Left renal pelvis (tissue), 4 donors: ENCODE results near the gene PLEKHG2. TPM values are rescaled to one million over a fixed set of nuclear protein-coding genes. Genes with fewer than 3 reads are reported as not detected.
A peak's percentile ranks its signal among the peaks of the same experiment; 100 is the strongest.
"Not testable (repeated sequence)": the region's sequence is repeated elsewhere in the genome, so short reads cannot be mapped to it uniquely, and the experiment has no call there.

ENCODE experiments used
- DNase-seq, 4 donors: peaks; one replicate each; pipeline ENCODE4 v3.0.0-alpha.2; 2013; ENCODE audit warnings: low read depth in 4 of 4, low spot score in 3 of 4
- polyA plus RNA-seq, 4 donors: library from polyadenylated mRNA; unstranded; fragments of 120-200 nt; gene quantifications; one replicate each; pipeline ENCODE4 v1.2.1, GENCODE V29; 2013; ENCODE audit not compliant: insufficient read length in 4 of 4

Gene PLEKHG2, protein sequence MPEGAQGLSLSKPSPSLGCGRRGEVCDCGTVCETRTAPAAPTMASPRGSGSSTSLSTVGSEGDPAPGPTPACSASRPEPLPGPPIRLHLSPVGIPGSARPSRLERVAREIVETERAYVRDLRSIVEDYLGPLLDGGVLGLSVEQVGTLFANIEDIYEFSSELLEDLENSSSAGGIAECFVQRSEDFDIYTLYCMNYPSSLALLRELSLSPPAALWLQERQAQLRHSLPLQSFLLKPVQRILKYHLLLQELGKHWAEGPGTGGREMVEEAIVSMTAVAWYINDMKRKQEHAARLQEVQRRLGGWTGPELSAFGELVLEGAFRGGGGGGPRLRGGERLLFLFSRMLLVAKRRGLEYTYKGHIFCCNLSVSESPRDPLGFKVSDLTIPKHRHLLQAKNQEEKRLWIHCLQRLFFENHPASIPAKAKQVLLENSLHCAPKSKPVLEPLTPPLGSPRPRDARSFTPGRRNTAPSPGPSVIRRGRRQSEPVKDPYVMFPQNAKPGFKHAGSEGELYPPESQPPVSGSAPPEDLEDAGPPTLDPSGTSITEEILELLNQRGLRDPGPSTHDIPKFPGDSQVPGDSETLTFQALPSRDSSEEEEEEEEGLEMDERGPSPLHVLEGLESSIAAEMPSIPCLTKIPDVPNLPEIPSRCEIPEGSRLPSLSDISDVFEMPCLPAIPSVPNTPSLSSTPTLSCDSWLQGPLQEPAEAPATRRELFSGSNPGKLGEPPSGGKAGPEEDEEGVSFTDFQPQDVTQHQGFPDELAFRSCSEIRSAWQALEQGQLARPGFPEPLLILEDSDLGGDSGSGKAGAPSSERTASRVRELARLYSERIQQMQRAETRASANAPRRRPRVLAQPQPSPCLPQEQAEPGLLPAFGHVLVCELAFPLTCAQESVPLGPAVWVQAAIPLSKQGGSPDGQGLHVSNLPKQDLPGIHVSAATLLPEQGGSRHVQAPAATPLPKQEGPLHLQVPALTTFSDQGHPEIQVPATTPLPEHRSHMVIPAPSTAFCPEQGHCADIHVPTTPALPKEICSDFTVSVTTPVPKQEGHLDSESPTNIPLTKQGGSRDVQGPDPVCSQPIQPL (N-terminal part only)
- 100 to 1,000 TPM in 1 of 4 donors, 10 to 100 TPM in 3; 67.3 to 130 (median 90.1) TPM for polyA plus RNA-seq

DNA sequence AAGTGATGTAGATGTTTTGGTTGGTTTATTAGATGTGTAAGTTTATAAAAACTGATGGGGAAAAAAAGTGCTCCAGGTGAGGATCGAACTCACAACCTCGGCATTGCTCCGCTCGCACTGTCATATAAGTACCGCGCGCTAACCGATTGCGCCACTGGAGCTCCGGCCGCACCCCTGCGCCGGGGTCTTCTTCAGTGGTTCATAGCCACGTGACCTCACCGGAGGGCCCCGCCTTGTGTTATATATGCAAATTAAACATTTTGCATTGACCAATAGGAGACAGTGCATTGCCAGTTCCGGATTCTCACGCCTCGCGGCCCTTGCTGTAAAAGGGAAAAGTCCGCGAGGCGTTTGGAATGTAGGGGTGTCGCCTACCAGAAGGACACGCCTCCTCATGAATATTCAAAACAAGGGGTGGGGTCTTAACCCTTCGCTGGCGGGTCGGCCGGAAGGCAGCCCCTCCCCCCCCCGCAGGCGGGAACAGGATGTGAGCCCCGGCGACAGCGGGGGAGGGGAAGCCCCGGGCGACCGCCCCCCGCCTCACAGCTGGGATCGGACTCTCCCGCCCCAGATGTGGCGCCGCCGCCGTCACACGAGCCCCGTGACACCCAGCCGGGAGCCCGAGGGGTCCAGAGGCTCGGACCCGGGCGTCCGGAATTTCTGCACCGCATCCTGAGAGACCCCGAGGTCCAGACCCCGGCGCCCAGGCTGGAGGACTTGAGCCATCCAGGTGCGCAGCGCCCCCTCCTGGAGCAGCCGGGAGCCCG, at the start of gene PLEKHG2:
PLEKHG2 (plus strand) TSS at position 570 of the 767 bp plus-strand sequence. CDS start 1,418 bp downstream, outside the sequence.
- peak; percentile 97 to 99 (median 98) for DNase-seq

DNA sequence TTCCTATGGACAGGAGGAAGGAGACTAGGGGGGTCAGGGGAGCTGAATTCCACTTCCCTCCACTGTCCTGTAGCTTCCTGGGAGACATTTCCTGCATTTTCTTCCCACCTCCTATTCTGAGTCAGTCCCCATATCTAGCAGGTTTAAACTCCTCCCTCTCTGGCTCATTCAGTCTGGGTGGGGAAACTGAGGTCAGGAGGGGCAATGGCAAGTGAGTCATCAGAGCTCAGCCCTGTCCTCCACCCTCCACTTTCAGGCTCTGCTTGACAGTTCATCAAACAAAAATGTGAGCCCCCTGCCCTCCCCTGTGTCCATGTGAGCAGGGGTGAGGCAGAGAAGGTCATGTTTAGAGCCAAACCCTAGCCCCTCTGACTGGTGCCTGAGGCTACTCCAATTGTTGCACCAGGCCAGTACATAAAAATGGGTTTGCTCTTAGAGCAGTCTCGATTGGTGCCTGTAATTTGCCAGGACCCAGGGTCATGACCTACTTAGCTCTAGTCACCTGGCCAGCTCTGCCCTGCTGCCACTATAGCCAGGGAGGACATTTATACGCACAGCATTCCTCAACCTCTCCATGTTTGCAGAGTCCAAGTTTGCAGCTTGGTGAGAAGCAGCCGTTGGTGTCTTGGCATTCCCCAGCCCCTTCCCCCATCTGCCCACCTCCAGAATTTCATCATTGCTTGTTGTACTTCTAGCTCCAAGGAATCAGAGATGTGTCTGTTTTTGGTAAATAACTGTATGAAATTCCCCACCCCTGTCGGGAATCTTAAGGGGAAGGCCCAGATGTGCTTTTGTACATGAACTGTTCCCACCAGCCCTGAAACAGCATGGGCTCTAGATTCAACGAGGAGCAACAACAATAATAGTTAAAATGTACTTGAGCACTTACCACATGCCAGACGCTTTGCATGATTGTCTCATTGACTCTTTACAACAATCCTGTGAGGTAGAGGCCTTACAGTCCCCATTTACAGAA, 49.5 kb upstream of the PLEKHG2 start:
- DNase-seq = no peak

DNA sequence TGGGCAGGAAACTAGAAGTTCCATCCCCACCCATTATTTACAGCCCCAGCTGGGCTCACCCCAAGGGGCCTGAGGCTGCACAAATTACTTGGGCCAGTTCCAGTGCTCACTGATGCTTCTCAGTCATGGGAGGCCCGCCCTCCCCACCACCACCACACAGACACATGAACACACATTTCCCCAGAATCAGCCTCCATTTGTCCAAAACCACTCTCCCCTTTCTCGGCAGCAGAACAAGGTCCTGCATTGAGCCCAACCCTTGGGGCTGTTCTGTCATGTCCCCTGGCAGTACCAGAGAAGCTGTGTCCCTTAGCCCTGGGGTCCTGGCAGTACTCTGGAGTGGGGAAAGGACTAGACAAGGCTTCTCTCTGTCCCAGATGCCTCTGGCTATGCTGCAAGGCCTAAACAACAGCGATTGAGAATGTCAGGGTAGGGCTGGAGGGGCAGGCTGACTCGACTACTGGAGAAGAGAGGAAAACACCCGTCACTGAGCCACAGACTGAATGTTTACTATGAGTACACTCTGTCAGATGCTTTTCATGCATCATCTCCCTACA, 48.5 kb upstream of the PLEKHG2 start:
- no peak for DNase-seq

DNA sequence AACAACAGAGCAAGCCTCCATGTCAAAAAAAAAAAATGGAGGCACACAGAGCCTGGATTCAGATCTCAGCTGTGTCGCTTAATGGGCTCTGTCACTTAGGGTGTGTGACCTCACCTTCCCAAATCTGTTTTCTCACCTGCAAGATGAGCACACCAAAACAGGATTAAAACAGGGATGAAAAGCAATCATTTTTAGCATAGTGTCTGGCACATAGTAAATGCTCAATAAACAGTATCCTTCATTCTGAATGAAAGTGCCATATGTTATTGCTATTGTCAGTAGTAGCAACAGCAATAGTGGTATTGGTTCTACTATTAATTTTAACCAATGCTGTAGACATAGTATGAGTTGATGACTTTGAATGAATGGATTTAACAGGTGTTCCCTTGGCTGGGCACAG, 46.9 kb upstream of the PLEKHG2 start:
- DNase-seq = no peak

DNA sequence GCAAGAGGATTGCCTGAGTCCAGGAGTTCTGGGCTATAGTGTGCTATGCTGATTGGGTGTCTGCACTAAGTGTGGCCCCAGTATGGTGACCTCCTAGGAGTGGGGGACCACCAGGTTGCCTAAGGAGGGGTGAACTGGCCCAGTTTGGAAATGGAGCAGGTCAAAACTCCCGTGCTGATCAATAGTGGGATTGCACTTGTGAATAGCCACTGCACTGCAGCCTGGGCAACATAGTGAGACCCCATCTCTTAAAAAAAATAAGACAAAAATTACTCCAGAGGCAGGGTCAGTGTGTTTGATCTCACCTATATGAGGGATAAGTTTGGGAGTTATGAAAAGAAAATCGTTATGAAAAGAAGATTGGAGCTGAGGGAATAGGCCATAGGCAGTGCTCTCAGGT, 43.3 kb upstream of the PLEKHG2 start:
- DNase-seq = no peak

DNA sequence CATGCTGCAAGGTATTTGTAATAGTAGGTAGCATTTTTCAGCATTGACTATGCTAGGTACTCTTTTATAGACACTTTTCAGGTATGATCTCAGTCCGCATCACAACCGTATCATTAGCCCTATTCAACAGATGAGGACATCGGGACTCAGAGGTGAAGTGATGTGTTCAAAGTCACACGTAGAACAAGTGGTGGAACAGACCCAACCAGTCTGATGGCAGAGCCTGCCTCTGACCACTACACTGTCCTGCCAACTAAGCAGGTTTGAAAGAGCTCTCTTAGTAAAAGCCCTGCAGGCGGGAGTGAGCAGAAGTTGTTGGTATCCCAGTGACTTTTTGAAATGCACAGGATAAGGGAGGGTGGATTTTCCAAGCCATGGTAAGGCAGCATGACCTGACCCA, 41.7 kb upstream of the PLEKHG2 start:
- DNase-seq = no peak

DNA sequence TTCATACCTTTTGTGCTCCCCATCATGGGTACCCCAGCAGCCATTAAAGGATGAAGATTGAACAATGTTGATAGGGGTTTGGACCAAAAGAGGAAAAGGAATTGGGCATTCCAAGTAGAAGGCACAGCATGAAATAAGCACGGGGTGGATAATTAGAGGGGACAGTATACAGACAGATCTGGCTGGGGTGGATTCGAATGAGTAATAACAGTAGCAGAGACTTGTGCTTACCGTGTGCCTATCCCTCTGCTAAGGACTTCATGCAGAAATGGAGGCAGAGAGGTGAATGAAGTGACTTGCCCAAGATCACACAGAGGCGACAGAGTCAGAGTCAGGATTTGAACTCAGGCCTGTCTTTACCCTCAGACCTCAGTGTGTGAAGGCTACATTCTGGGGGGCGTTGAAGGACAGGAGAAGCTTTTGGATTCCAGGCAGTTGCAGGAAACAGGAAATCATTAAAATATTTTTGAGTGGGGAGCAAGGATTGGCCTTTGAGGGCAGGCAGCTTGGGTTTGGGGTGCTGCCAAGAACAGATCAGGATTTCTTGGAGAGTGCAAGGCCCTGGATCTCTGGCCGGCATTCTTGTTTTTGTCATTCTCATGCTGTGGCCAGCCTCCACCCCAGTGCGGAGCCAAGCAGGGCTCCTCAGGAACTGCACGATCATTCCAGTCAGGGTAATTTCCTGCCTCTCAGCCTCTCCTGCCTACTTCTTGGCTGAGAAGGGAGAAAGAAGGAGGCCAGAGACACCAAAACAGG, 40.2 kb upstream of the PLEKHG2 start:
- DNase-seq = peak; percentile 33 to 53 (median 38)

DNA sequence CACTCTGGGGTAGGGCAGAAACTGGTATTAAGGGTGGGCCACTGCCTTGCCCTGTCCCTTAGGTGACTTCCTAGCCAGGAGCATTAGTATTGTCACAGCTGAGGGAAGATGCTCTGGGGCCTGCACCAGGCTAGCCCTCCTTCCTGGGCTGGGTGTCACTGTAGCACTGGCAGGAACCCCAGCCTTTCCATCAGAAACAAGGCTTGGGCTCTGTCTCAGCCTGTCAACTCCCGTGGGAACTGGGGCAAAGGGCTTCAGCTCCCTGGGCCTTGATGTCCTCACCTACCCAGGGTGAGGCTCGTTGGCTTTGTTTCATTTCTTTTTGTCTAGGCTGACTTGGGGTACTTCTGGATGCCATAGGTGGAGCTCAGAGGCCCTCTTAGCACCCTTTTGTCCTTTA, 39.5 kb upstream of the PLEKHG2 start:
- DNase-seq = no peak

DNA sequence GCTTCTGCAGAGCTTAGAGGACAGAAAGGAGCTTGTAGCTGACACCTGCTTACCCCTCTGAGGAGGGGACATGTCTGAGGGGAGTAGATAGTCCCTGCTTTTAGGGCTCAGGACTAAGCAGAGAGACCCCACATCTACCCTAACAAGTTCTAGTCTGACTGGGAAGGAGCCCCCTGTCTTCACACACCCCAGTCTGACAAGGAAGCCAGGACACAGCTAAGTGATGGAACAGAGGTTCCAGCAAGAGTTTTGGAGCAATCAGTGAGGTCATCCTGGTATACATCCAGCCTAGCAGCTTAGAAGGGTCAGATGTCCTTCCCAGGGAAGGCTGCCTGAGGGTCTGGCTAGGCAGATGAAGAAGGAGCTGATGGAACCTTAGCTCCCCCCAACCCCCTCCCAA, 36.5 kb upstream of the PLEKHG2 start:
- DNase-seq = no peak

DNA sequence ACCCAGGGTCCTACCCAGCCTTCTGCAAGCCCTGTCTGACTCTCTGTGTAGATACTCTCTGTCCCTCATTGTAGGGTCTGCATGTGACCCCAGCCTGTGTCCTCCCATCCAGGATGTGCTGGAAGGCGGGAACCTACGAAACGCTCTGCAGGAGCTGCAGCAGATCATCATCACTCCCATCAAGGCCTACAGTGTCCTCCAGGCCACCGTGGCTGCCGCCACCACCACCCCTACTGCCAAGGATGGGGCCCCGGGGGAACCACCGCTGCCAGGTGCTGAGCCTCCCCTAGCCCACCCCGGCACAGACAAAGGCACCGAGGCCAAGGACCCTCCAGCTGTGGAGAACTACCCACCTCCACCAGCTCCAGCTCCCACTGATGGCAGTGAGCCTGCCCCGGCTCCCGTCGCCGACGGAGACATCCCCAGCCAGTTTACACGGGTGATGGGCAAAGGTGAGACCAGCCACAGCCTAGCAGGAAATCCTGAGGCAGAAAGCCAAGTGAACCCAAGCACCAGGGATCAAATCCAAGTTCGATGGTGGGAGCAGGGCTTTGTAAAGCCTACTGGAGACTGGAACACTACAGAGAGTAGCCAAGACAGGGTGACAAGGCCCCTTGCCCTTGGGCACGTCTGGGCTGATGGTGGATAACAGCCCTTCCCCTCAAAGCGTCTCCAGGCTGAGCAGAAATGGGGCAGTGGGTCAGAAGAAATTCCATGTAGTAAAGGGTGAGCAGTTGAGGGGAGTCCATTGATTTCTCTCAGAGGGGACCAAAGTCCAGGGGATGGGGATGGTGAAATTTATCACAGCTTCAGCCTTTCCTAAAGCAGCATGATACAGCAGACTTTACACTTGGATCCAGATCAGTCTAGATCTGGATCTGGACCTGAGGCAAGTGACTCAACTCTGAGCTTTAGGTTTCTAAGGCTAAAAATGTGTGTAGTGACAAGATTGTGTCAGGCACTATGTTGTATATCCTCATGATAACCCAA, 34.8 kb upstream of the PLEKHG2 start:
- no peak for DNase-seq

DNA sequence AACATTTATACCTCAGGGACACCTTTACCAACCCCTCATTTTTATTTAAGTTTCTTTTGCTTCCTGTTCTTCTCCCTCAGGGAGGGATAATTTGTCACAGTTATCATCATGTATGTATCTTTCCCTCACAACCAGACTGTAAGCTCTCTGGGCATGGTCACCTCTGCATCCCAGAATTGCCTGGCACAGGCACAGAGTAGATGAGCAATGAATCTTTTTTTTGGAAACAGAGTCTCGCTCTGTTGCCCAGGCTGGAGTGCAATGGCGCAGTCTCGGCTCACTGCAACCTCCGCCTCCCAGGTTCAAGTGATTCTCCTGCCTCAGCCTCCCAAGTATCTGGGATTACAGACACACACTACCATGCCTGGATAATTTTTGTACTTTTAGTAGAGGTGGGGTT, 33.1 kb upstream of the PLEKHG2 start:
- DNase-seq = not testable (repeated sequence)

DNA sequence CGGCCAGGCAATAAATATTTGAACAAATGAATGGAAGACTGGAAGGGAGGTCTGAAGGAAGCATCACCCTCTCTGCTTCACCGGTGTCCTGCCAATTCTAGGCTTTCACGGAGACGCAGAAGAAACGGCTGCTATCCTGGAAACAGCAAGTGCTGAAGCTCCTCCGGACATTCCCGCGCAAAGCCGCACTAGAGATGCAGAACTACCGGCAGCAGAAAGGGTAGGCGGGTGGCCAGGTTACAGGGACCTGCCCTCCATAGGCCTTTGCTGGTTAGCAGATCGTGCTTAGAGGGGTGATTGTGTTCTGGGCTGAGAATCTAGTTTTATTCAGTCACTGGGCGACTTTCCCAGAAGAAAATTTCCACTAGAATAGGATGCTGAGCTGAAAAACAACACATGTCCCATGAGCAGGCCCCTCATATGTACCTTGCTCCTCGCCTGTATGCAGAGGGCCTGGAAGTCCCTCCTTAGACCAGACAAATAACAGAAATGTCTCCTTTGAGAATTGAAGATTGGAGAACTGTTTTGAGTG, 32.5 kb upstream of the PLEKHG2 start:
- DNase-seq = no peak

DNA sequence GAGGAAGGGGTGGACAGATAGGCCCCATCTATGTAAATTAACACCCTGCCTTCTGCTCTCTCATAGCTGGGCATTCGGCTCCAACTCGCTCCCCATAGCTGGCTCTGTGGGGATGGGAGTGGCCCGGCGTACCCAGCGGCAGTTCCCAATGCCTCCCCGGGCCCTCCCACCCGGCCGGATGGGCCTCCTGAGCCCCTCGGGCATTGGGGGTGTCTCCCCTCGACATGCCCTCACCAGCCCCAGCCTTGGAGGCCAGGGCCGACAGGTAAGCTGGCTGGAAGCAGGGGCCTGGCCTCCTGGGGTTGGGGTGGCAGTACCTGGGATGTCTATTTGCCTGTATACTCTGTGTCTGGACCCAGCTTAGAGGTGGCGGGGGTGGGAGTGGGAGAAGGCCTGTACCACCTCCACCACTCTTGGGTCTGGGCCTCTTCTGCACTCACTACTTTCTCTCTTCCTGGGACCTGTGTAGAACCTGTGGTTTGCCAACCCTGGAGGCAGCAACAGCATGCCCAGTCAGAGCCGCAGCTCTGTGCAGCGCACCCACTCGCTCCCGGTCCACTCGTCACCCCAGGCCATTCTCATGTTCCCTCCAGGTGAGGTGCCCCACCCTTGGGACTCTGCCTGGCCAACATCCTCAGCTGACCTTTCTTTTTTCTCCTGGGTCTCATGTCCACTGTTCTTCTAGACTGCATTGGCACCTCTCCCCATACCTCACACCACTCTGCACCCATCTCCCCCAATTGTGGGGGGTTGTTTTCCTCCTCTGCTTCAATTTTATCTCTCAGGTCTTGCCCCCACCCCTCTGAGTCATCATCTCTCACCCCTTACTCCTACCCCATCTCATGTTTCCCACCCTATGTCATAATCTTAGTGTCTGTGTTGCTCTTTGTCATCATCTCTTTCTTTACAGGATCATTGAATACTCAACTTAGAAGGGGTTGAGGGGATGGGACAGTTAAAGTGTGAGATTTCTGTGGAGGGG, 31.7 kb upstream of the PLEKHG2 start:
- DNase-seq = no peak

DNA sequence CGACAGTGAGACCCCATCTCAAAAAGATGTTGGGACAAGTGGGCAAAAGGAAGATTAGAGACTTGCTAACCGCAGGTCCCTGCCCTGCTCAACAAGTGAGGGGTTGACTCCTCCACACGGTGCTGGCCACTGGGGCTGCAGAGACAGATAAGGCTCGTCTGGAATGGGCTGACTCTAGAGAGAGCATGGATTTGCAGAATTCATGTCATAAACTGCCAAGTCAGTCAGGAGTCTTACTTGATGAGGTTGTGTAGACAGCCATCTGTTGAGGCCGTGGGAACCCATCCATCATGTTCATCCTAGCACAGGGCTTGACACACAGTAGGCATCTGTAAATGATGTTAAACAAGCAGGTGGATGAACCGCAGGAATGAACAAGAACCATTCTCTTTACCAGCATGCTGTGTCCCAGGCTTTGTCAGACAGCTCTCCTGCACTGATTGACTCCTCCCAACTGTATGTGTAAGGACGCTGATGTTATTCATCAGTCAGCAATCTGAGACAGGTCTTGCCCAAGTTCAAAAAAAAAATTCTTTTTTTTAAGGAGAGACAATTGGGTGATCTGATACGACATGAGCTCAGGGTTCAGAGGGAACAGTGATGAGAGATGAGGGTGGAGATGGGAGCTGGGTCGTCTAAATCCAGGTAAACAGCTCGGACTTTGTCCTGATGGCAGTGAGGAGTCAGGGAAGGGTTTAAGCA, 30.4 kb upstream of the PLEKHG2 start:
- DNase-seq = no peak
